IgD-negative memory B cell (primary cell): ENCODE measurements around the gene TMEM74B. TPM values are rescaled to one million over a fixed set of nuclear protein-coding genes. Genes with fewer than 3 reads are reported as not detected.

ENCODE experiments used
- H3K27ac Mint-ChIP-seq, 3 donors: one replicate each; pipeline ENCODE4 v1.8.0; 2020 to 2022; ENCODE audit warnings: mild to moderate bottlenecking in 3 of 3, mixed read lengths in 3 of 3, moderate library complexity in 1 of 3
- H3K27me3 Mint-ChIP-seq: one replicate; pipeline ENCODE4 v1.8.0; 2021; ENCODE audit warnings: mixed read lengths
- H3K36me3 Mint-ChIP-seq: one replicate; pipeline ENCODE4 v1.8.0; 2020; ENCODE audit warnings: mild to moderate bottlenecking, mixed read lengths
- H3K4me1 Mint-ChIP-seq, 3 donors: one replicate each; pipeline ENCODE4 v1.8.0; 2020 to 2022; ENCODE audit warnings: mixed read lengths in 3 of 3, mild to moderate bottlenecking in 1 of 3
- H3K4me3 Mint-ChIP-seq, 4 donors: one replicate each; pipeline ENCODE4 v1.8.0; 2020 to 2022; ENCODE audit warnings: mild to moderate bottlenecking in 4 of 4, mixed read lengths in 4 of 4, moderate library complexity in 3 of 4
- H3K9me3 Mint-ChIP-seq, 3 donors: one replicate each; pipeline ENCODE4 v1.8.0; 2020 to 2021; ENCODE audit warnings: mixed read lengths in 3 of 3, mild to moderate bottlenecking in 1 of 3
- polyA plus RNA-seq: library from polyadenylated mRNA; unstranded; fragments of 300-500 nt; fragmentation: Illumina TruSeq; gene quantifications from one replicate; pipeline ENCODE4 v1.2.3, GENCODE V29; 2021

TMEM74B gene
- polyA plus RNA-seq, 1 donor from 2014 or later: 0.80 TPM

- Mint-ChIP-seq H3K36me3 (no peaks in the 10 kb centered on the region), H3K4me3 (no peak overlapping the region), H3K27ac (no peak overlapping the region), H3K4me1 (peaks cover 0 to 7% (median 0%) of the 10 kb centered on the region in 3 donors), H3K9me3 (no peaks in the 10 kb centered on the region), H3K27me3 (peaks cover 8% of the 10 kb centered on the region)
Measured at GRCh38 chr20:1210501-1210900, 25.7 kb upstream of the TMEM74B start.

- no peaks in the 10 kb centered on the region for H3K36me3 Mint-ChIP-seq
- no peak overlapping the region for H3K4me3 Mint-ChIP-seq
- no peak overlapping the region for H3K27ac Mint-ChIP-seq
- H3K4me1 Mint-ChIP-seq: peaks cover 0 to 5% (median 0%) of the 10 kb centered on the region in 3 donors
- peaks cover 6% of the 10 kb centered on the region for H3K27me3 Mint-ChIP-seq
- H3K9me3 Mint-ChIP-seq: no peaks in the 10 kb centered on the region
Measured at GRCh38 chr20:1209447-1210387, 24.9 kb upstream of the TMEM74B start.

GRCh38 chr20:1207293-1207878, 22.6 kb upstream of the TMEM74B start:
- peaks cover 3% of the 10 kb centered on the region for H3K27me3 Mint-ChIP-seq
- no peak overlapping the region for H3K27ac Mint-ChIP-seq
- no peaks in the 10 kb centered on the region for H3K4me1 Mint-ChIP-seq
- no peaks in the 10 kb centered on the region for H3K9me3 Mint-ChIP-seq
- H3K4me3 Mint-ChIP-seq: no peak overlapping the region
- no peaks in the 10 kb centered on the region for H3K36me3 Mint-ChIP-seq

- H3K9me3 Mint-ChIP-seq: no peaks in the 10 kb centered on the region
- no peaks in the 10 kb centered on the region for H3K36me3 Mint-ChIP-seq
- H3K4me3 Mint-ChIP-seq: no peak overlapping the region
- H3K27me3 Mint-ChIP-seq: peaks cover 3% of the 10 kb centered on the region
- no peaks in the 10 kb centered on the region for H3K4me1 Mint-ChIP-seq
- H3K27ac Mint-ChIP-seq: no peak overlapping the region
Measured at GRCh38 chr20:1206366-1207148, 21.8 kb upstream of the TMEM74B start.

- H3K4me1 Mint-ChIP-seq: no peaks in the 10 kb centered on the region
- H3K27me3 Mint-ChIP-seq: peaks cover 3% of the 10 kb centered on the region
- no peaks in the 10 kb centered on the region for H3K36me3 Mint-ChIP-seq
- no peaks in the 10 kb centered on the region for H3K9me3 Mint-ChIP-seq
- no peak overlapping the region for H3K4me3 Mint-ChIP-seq
- H3K27ac Mint-ChIP-seq: peak overlapping the region in 1 of 3 donors; percentile 27
Measured at GRCh38 chr20:1205802-1206201, 21.0 kb upstream of the TMEM74B start.

- Mint-ChIP-seq H3K4me1 (no peaks in the 10 kb centered on the region), H3K27me3 (peaks cover 3% of the 10 kb centered on the region), H3K27ac (no peak overlapping the region), H3K9me3 (no peaks in the 10 kb centered on the region), H3K36me3 (no peaks in the 10 kb centered on the region), H3K4me3 (no peak overlapping the region)
Measured at GRCh38 chr20:1204576-1204975, 19.8 kb upstream of the TMEM74B start.

GRCh38 chr20:1204113-1204512, 19.3 kb upstream of the TMEM74B start:
- H3K27me3 Mint-ChIP-seq: no peaks in the 10 kb centered on the region
- no peaks in the 10 kb centered on the region for H3K4me1 Mint-ChIP-seq
- H3K4me3 Mint-ChIP-seq: no peak overlapping the region
- no peak overlapping the region for H3K27ac Mint-ChIP-seq
- H3K9me3 Mint-ChIP-seq: no peaks in the 10 kb centered on the region
- H3K36me3 Mint-ChIP-seq: no peaks in the 10 kb centered on the region

- no peaks in the 10 kb centered on the region for H3K9me3 Mint-ChIP-seq
- H3K27ac Mint-ChIP-seq: no peak overlapping the region
- no peaks in the 10 kb centered on the region for H3K36me3 Mint-ChIP-seq
- no peaks in the 10 kb centered on the region for H3K27me3 Mint-ChIP-seq
- H3K4me1 Mint-ChIP-seq: no peaks in the 10 kb centered on the region
- H3K4me3 Mint-ChIP-seq: no peak overlapping the region
Measured at GRCh38 chr20:1203630-1204029, 18.8 kb upstream of the TMEM74B start.

- Mint-ChIP-seq H3K27me3 (no peaks in the 10 kb centered on the region), H3K9me3 (no peaks in the 10 kb centered on the region), H3K27ac (no peak within 1 kb of the TSS), H3K4me1 (no peaks in the 10 kb centered on the region), H3K4me3 (no peak within 1 kb of the TSS), H3K36me3 (no peaks in the 10 kb centered on the region)
Measured at GRCh38 chr20:1202762-1203504, 18.2 kb upstream of the TMEM74B start, which contains the start of gene C20orf202. Gene C20orf202, plus strand, starts transcription at chr20:1203454. Its CDS starts 132 bp downstream, at chr20:1203586.

- H3K27ac Mint-ChIP-seq: no peak overlapping the region
- no peaks in the 10 kb centered on the region for H3K36me3 Mint-ChIP-seq
Measured at GRCh38 chr20:1199964-1200363, 15.2 kb upstream of the TMEM74B start.

GRCh38 chr20:1199212-1199873, 14.6 kb upstream of the TMEM74B start:
- H3K4me3 Mint-ChIP-seq: no peak overlapping the region
- H3K27ac Mint-ChIP-seq: no peak overlapping the region
- H3K36me3 Mint-ChIP-seq: no peaks in the 10 kb centered on the region
- peaks cover 0 to 7% (median 2%) of the 10 kb centered on the region in 3 donors for H3K9me3 Mint-ChIP-seq
- H3K27me3 Mint-ChIP-seq: no peaks in the 10 kb centered on the region
- no peaks in the 10 kb centered on the region for H3K4me1 Mint-ChIP-seq

More at GRCh38 chr20:1199964-1200363, 15.2 kb upstream of the TMEM74B start:
- Mint-ChIP-seq H3K9me3 (peaks cover 0 to 7% (median 2%) of the 10 kb centered on the region in 3 donors), H3K4me1 (no peaks in the 10 kb centered on the region), H3K27me3 (no peaks in the 10 kb centered on the region), H3K4me3 (no peak overlapping the region)

GRCh38 chr20:1198751-1199150, 14.0 kb upstream of the TMEM74B start:
- peak overlapping the region in 1 of 3 donors; percentile 12 for H3K27ac Mint-ChIP-seq
- H3K4me1 Mint-ChIP-seq: no peaks in the 10 kb centered on the region
- H3K9me3 Mint-ChIP-seq: peaks cover 0 to 7% (median 2%) of the 10 kb centered on the region in 3 donors
- no peak overlapping the region for H3K4me3 Mint-ChIP-seq
- no peaks in the 10 kb centered on the region for H3K36me3 Mint-ChIP-seq
- no peaks in the 10 kb centered on the region for H3K27me3 Mint-ChIP-seq

GRCh38 chr20:1197801-1198200, 13.0 kb upstream of the TMEM74B start:
- Mint-ChIP-seq H3K27me3 (peaks cover 3% of the 10 kb centered on the region), H3K4me3 (no peak overlapping the region), H3K4me1 (no peaks in the 10 kb centered on the region), H3K9me3 (peaks cover 0 to 7% (median 2%) of the 10 kb centered on the region in 3 donors), H3K36me3 (no peaks in the 10 kb centered on the region), H3K27ac (no peak overlapping the region)

GRCh38 chr20:1196634-1197033, 11.9 kb upstream of the TMEM74B start:
- Mint-ChIP-seq H3K27me3 (peaks cover 3% of the 10 kb centered on the region), H3K9me3 (peaks cover 0 to 7% (median 2%) of the 10 kb centered on the region in 3 donors), H3K4me1 (no peaks in the 10 kb centered on the region), H3K27ac (no peak overlapping the region), H3K4me3 (no peak overlapping the region), H3K36me3 (no peaks in the 10 kb centered on the region)
